HUDEP-2 (cell line): ENCODE measurements around the gene FOS.
A peak's percentile ranks its signal among the peaks of the same experiment; 100 is the strongest.
"Not testable (repeated sequence)": the region's sequence is repeated elsewhere in the genome, so short reads cannot be mapped to it uniquely, and the experiment has no call there.

Experiments
- DNase-seq, 76 experiments: peaks; one replicate each; lab custom pipeline; 2025; ENCODE audit not compliant: unreplicated experiment in 76 of 76; lab: John Stamatoyannopoulos, UW

FOS gene

DNA sequence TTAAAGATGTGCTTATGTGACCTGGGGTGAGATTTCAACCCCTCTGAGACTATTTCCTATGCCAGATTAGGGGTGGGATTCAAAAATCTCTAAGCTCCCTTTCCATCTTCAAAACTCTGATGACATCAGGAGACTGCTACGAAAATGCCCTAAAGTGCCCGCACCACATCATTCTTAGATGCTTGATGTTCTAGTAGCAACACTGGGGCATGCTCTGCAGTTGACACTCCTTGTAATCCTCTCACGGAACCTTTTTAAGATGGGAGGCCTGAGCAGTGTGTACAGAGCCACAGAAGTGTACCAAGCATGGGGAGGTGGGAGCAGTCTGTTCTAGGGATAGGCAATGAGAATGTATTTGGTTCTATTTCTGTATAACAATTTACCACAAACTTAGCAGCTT is 12.2 kb downstream of the FOS start:
- DNase-seq, result no peak

DNA sequence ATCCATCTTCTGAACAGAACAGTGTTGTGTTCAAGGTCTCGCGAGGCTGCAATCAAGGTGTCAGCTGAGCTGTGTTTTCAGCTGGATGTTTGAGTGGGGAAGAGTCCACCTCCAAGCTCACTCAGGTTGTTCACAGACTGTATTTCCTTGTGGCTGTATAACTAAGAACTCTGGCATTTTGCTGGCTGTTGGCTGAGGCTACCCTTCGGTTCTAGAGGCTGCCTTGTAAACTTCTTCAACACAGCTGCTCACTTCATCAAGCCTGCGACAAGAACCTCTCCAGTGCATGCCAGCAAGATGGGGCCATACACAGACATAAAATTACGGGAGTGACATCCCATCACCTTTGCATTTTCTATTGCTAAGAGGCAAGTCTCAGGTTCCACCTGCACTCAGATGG is 12.7 kb downstream of the FOS start:
- no peak for DNase-seq

DNA sequence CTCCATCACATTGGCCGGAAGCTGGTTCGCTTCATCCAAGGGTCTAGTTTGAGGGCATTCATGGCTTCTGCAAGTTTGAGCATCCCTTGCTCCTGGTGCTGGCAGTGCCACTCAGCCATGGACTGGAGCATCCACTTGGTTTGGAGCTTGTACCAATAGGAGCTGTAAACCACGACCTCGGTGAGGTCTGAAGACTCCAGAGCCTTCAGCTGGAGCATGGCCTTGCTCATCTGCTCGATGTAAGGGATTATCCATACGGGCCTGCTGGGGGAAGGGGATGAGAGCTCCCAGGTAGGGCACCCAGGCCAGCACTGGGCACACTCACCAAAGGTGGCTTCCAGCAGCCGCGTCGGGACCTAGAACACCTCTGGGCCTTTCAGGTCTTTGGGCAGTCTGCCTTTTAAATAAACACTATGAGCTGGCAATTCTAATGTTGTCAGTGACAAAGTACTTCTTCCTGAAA is 13.5 kb downstream of the FOS start:
- DNase-seq, result no peak

DNA sequence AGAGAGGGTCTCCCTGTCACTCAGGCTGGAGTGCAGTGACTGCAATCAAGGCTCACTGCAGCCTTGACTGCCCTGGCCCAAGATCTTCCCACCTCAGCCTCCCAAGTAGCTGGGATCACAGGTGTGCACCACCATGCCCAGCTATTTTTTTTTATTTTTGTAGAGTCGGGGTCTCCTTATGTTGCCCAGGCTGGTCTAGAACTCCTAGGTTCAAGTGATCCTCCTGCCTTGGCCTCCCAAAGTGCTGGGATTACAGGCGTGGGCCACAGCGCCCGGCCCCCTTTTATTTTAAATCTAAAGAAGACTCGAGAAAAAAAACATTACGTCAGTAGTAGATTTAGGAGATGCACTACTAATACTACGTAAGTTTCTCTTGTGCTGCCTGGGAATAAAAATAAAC is 14.3 kb downstream of the FOS start:
- DNase-seq, result no peak

DNA sequence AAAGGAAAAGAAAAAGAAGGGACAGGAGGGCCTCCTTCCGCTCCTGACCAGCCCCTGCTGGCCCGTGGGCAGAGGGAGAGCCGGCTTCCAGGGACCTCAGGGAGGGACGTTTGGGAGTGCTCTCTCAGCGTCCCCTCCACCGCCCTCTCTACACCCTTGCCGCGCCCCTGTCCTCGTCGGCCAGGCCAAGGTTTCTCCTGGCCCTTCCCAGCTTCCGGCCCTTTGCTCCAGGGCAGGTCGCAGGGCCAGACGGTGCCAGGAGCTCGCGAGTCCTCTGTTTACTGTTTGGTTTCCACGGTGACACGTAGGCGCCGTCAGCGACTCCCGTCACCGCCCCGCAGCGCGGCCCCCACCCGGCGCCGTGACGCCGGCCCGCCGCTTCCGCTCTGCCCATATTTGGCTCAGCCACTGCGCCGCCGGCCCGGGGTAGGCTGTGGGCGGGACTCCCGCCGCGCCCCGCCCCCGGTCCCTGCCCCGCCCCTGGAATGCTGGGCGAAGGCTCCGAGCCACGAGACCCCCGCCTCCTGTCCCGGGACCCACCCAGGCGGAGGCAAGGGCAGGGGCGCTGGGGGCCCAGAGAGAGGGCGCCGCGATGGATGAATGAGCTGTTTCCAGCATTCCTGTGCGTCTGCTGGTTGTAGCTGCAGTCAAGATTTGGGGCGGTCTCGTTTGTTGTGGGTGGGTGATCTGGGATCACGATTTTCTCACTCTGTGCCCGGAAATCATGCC is 15.5 kb downstream of the FOS start:
- DNase-seq, result peak in 74 of 76 experiments; percentile 33 to 96 (median 88)

DNA sequence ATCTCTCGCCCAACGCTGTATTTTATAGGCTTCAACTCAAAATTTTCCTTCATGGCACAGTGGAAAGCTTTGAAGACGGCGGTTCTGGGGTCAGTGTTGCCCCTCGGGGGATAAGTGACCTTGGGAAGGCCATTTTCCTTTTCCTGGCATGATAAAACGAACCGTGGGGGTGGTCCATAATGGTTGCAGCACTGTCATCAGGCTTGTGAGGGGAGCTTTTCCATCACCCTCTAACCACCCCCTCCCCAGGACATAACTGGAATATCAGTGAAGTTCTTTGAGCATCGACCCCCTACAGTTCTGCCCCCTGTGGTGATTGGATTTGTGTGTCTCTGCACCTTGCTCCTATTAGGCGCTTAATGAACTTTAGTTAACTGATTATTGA is 16.0 kb downstream of the FOS start:
- DNase-seq, result no peak

DNA sequence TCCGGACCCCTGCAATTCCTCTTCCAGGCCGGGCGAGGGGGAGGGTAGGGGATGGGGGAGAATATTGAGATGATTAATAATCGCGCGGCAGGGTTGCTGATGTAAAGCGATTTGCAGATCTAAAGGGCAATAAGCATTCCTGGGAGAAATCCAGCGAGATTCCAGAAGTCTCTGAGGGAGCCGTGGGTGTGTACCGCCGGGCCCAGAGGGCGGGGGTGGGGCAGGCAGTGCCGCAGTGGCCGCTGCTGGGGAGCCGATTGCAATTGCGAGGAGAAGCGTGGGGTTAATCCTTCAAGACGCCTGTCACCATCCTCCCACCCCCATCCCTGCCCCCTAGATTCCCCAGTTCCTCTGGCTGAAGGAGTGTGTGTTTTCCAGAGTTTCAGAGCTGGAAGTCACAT is 16.4 kb downstream of the FOS start:
- DNase-seq, result peak in 32 of 76 experiments; percentile 6 to 43 (median 25)

DNA sequence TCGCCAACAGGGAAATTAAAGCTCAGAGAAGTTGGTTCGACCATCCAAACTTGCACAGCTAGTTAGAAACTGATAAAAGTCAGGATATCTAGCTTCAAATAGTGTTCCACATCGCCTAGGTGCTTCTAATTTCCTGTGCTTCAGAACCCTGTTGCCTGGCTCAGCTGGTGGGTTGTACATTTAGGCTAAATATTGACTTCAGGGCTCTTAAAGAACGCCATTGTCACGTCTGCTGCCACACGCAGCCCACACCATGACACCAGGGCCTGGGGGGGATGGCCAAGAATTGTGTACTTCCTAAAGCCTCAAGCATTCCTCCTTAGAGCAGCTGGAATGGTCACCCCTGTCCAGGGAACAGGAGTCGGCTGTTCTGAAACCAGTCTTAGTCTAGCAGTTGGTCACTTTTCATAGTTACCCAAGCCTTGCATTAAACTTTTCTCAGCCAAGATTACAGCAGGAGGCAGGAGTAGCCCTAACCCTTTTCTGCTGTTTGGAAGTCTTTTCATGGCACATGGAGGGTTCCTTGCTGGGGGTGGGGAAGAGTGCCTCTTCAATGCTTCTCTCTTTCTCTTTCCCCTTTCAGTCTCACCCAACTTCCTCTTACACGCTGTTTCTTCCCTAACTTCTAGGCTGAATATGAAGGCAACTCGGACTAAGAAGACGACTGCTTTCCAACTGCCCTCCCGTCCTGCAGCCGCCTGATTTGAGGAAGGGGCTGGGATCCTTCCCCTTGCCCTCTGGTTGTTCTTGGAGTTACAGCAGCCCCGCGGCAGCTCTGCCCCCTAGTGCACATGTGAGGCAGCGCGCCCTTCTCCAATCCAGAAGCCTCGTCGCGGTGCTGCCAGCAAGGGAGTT is 17.1 kb downstream of the FOS start:
- peak in 64 of 76 experiments; percentile 8 to 80 (median 53) for DNase-seq

DNA sequence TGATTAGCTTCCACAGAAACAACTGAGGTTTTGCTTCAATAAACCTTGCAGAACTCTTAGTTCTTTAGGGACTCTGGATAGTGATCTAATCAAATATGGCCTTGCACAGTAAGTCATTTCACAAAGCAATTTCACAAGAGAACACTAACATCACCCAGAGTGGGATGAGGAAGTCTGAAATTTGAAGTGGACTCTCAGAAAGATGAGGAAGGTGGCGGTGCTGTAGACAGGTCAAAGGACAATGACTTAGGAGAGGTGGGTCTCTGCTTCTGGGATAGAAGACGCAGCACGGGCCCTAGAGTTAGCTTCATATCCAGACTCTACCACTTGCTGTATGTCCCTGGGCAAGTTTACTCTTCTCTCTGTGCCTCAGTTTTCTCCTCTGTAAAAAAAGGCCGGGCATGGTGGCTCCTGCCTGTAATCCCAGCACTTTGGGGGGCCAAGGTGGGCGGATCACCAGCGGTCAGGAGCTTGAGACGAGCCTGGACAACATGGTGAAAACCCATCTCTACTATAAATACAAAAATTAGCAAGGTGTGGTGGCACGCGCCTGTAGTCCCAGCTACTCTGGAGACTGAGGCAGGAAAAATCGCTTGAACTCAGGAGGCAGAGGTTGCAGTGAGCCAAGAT is 18.9 kb downstream of the FOS start:
- no peak for DNase-seq

DNA sequence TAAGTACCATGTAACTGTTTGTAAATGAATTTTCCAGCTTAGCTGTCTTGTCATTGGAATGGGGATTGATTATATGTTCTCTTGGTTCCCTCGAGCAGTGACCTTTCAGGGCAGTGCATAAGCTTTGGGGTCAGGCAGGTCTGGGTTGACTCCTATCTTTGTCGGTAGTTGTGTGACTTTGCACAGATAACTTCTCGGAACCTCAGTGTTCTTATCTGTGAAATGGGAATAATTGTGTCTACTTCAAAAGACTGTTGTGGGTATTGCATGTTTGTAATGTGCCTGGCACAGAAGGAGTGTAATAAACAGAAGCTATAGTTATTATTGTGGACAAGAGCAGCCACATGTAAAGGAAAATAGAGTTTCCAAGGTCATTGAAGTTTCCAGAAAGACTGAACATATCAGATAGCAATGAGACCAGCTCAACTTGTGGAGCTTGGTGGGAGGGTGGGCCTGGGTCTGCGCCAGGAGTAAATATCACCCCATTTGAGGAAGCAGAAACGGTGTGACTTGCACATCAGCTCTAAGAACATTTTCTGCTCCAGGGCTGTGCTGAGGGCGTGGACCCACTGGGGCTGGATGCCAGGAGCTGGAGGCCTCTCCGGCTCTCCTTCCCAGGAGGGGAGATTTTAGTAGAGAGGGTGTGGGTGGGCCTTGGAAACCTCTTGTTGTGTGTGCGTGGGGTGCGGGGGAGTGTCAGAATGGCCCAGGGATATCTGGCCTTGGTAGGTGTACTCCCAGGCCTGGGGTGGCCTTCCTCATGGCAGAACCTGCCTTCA is 19.7 kb downstream of the FOS start:
- peak in 51 of 76 experiments; percentile 10 to 75 (median 42) for DNase-seq

DNA sequence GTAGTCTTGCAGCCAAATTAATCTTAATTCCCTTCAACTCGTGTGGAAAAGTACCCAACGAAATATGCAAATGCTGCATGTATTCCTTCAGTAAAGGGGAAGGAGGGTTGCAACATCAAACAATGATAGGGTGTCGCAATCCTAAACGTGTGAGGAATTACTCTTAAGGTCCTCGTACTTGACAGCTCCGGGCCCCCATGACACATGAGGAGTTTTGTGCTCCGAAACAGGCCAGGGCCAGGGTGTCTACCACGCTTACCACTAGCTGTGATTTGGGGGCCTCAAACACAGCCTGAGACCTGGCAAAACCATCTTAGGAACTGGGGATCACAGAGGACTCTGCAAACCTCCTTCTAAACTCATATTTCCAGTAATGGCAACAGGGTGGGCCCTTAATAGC is 20.4 kb downstream of the FOS start:
- no peak for DNase-seq

DNA sequence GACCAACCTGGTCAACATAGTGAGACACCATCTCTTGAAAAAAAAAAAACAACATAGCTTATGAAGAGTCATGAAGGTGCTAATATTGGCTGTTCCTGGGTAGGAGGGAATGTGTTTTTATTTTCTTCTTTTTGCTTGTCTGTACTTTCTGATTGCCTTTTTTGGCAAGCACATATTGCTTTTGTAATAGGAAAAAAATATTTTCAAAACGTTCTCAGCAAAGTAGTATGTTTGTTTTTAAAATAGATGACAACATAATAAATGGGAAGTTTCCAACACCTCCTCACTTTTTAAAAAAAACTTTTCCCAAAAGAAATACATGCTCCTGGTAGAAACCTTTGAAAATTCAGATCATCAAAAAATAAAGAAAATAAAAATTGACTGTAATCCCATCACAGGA is 20.9 kb downstream of the FOS start:
- no peak for DNase-seq

DNA sequence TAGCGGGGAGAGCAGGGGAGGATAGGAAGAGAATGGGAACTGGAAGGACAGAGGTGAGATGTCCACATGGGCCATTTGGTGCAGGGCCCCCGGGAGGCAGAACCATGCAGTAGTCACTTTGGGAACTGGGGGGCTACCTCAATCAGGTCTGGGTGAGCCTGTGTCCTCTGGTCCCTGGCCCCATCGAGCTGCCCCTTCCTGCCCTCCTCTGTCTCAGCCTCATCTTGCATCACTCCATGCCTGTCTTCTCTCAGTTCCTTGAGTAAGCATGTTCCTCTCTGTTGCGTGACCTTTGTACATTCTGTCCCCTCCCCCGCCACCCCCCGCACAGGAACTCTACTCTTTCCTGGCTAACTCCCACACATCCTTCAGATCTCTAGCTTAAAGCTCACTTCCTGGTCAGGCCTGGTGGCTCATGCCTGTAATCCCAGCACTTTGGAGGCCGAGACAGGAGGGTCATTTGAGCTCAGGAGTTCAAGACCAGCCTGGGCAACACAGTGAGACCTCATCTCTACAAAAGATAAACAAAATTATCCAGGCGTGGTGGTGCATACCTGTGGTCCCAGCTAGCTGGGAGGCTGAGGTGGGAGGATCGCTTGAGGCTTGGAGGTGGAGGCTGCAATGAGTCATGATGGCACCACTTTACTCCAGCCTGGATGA is 23.2 kb downstream of the FOS start:
- no peak for DNase-seq

DNA sequence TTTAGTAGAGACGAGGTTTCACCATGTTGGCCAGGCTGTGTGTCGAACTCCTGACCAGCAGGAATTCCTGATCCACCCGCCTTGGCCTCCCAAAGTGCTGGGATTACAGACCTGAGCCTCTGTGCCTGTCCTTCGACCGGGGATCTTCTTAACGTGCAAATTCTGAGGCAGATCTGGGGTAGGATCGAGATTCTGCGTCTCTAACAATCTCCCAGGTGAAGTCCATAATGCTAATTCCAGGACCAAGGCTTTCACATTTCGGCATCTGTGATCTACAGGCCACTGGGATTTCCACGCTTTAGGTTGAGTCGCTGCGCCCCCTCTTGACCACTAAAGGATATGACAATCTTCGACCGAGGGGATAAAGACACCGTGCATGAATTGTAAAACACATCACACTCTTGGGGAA is 24.8 kb downstream of the FOS start:
- DNase-seq, result peak in 43 of 76 experiments; percentile 9 to 62 (median 35)

DNA sequence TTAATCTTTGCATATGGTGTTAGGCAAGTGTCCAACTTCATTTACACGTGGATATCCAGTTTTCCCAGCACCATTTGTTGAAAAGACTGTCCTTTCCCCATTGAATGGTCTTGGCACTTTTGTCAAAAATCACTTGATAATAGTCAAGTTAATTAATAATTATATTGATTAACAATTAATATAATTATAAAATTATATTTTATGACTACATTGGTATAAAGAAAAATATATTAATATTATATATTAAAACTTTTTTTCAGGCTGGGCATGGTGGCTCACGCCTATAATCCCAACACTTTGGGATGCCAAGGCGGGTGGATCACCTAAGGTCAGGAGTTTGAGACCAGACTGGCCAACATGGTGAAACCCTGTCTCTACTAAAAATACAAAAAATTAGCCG is 27.8 kb downstream of the FOS start:
- DNase-seq, result not testable (repeated sequence)

DNA sequence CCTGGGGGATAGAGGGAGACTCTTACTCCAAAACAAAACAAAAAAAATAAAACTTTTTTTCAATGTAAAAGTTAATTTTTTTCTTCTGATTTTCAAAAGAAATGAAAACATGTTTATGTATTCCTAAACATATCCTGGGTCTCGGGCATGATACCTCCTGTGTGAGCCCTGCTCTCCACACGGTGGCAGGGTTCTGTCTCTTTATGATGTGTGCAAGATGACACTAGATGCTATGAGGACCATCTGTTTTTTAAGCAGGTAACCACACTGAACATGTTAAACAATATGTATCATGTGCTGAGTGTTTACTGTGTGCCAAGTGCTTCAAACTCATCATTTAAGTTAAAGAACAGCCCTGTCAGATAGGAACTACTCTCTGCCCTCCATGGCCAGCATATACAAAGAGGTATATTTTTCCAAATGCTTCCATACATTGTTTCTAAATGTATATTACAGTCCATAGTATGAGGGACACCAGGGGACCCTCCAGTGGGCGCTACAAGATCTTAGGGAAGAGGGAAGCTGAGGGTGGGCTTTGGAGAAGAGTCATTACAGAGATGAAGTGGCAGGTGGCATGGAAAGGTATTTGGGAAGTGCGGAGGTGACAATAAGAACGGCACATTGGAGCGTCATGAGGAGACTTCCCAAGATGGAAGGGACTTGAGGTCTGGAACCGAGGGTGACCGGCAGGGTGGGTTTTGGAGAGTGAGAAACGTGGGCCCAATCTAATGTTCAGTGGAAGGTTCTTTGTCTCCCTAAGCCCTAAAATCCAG is 28.5 kb downstream of the FOS start:
- peak in 19 of 76 experiments; percentile 2 to 40 (median 14) for DNase-seq

DNA sequence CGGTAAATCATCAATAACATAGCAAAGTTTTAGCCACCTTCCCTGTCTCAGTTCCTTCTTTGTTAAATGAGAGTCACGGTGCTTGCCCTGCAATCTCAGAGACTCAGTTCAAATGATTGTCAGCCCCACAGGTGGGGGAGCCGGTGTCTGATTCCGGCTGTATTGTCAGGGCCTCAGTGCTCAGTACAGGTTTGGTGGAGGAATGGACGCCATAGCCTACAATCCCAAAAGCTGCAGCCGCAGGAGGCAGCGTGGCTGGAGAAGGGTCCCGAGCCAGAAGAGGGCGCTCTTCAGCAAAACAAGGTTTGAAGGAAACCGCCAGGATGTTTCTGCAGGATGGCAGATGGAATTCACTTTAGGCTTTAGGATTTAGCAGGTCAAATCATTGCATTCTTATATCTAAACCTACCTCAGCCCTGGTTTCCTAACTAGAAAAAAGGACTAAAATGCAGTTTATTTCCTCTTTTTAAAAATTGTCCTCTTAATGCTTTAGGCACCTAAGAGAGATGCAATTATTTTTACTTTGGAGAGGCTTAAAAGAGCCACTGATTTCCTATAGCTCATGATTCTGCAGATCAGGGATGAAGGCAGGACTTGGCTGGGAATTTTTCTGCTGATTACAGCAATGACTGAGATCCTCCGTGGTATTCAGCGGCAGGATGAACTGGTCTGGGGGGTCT is 29.2 kb downstream of the FOS start:
- DNase-seq, result peak in 62 of 76 experiments; percentile 7 to 83 (median 57)

DNA sequence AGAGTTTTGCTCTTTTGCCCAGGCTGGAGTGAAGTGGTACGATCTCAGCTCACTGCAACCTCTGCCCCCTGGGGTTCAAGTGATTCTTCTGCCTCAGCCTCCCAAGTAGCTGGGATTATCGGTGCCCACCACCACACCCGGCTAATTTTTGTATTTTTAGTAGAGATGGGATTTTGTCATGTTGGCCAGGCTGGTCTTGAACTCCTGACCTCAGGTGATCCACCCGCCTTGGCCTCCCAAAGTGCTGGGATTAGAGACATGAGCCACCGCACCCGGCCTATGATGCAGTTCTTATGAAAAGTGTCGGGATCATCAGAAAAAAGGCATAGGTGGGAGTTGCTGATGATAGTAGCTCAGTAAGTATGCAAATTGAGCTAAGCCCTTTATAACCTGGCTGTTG is 30.4 kb downstream of the FOS start:
- DNase-seq, result not testable (repeated sequence)

DNA sequence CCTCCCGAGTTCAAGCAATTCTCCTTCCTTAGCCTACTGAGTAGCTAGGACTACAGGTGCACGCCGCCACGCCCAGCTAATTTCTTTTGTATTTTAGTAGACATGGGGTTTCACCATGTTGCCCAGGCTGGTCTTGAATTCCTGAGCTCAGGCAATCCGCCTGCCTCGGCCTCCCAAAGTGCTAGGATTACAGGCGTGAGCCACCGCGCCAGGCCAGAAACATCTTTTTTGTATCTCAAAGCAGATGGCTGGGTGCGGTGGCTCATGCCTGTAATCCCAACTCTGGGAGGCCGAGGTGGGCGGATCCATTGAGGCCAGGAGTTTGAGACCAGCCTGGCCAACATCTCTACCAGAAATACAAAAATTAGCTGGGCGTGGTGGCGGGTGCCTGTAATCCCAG is 30.9 kb downstream of the FOS start:
- not testable (repeated sequence) for DNase-seq
